B cell (primary cell): ENCODE measurements around the gene SCARB2.

ENCODE experiments used
- EZH2 ChIP-seq: IDR thresholded peaks from 2 replicates; pipeline ENCODE4 v1.6.1; 2012; ENCODE audit warnings: borderline replicate concordance, low read depth, mild to moderate bottlenecking, moderate library complexity, low read length; ENCODE audit not compliant: insufficient read depth, poor library complexity, severe bottlenecking
- TF ChIP-seq, protein P1 (sequence below): fragments of 200-600 bp; IDR thresholded peaks from one replicate; pipeline ENCODE4 v1.8.0; 2022; ENCODE audit warnings: antibody characterized with exemption, mild to moderate bottlenecking

DNA sequence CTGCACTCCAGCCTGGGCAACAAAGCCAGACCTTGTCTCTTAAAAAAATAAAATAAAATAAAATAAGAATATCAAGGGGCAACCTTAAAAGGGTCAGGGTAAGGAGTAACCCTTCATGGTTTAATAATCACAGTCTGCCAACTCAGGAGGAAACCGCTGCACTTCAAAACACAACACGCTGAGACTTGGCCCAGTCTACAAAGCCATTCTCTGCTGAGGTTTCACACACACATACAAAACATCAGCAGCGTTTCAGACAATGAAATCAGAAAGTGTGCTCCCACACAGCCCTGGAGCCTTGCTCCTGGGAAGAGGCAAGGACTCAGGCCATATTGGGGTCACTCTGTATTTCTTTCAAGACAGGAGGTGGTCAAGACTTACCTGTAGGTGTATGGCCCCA, 18.3 kb downstream of the SCARB2 start:
- TF ChIP-seq, protein P1, sequence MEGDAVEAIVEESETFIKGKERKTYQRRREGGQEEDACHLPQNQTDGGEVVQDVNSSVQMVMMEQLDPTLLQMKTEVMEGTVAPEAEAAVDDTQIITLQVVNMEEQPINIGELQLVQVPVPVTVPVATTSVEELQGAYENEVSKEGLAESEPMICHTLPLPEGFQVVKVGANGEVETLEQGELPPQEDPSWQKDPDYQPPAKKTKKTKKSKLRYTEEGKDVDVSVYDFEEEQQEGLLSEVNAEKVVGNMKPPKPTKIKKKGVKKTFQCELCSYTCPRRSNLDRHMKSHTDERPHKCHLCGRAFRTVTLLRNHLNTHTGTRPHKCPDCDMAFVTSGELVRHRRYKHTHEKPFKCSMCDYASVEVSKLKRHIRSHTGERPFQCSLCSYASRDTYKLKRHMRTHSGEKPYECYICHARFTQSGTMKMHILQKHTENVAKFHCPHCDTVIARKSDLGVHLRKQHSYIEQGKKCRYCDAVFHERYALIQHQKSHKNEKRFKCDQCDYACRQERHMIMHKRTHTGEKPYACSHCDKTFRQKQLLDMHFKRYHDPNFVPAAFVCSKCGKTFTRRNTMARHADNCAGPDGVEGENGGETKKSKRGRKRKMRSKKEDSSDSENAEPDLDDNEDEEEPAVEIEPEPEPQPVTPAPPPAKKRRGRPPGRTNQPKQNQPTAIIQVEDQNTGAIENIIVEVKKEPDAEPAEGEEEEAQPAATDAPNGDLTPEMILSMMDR = no peak
- TF ChIP-seq EZH2 = no peak
